Stimulated activated CD4-positive, alpha-beta T cell treated with anti-CD3 and anti-CD28 coated beads, TNF-alpha, amount 100 ng/mL, for 1 hour (primary cell): Measurements from ENCODE around the gene NTRK1.

Experiments used
- DNase-seq, 3 donors: peaks; one replicate each; pipeline ENCODE4 v3.0.0-alpha.2; 2020; ENCODE audit warnings: low read depth in 3 of 3, low spot score in 1 of 3

Gene NTRK1

GRCh38 chr1:156879876-156880275 lies 19.2 kb downstream of the NTRK1 start:
- DNase-seq = no peak

GRCh38 chr1:156880473-156880872 lies 19.8 kb downstream of the NTRK1 start:
- DNase-seq = no peak

- no peak for DNase-seq
These were observed 20.4 kb downstream of the NTRK1 start for GRCh38 chr1:156881101-156881500.

- DNase-seq = no peak
These were observed 21.0 kb downstream of the NTRK1 start for GRCh38 chr1:156881663-156882062.

- DNase-seq = no peak
These were observed 21.9 kb downstream of the NTRK1 start for GRCh38 chr1:156882543-156882942.

- no peak for DNase-seq
These were observed 23.3 kb downstream of the NTRK1 start for GRCh38 chr1:156883919-156884318.

- DNase-seq = no peak
These were observed 24.0 kb downstream of the NTRK1 start for GRCh38 chr1:156884560-156885184.

- no peak for DNase-seq
These were observed 24.6 kb downstream of the NTRK1 start for GRCh38 chr1:156885314-156885713.

- no peak for DNase-seq
These were observed 25.3 kb downstream of the NTRK1 start for GRCh38 chr1:156885880-156886355.

GRCh38 chr1:156886583-156887281 lies 26.1 kb downstream of the NTRK1 start:
- no peak for DNase-seq

GRCh38 chr1:156887317-156887716 lies 26.7 kb downstream of the NTRK1 start:
- no peak for DNase-seq

GRCh38 chr1:156887734-156888133 lies 27.1 kb downstream of the NTRK1 start:
- DNase-seq = no peak

- DNase-seq = peak in 2 of 3 donors; percentile 16 to 42
These were observed 29.3 kb downstream of the NTRK1 start for GRCh38 chr1:156889802-156890580.

GRCh38 chr1:156892190-156893047 lies 31.8 kb downstream of the NTRK1 start:
- peak; percentile 52 to 81 (median 62) for DNase-seq

GRCh38 chr1:156893048-156893953 lies 32.6 kb downstream of the NTRK1 start, which contains the start of gene PEAR1:
Gene PEAR1 (plus strand): TSS chr1:156893718. CDS start chr1:156903927, 10,209 bp downstream.
- no peak for DNase-seq

GRCh38 chr1:156894001-156894400 lies 33.3 kb downstream of the NTRK1 start:
- no peak for DNase-seq

- DNase-seq = no peak
These were observed 34.2 kb downstream of the NTRK1 start for GRCh38 chr1:156894711-156895454.

GRCh38 chr1:156895455-156895812 lies 34.8 kb downstream of the NTRK1 start:
- no peak for DNase-seq

- DNase-seq = no peak
These were observed 35.3 kb downstream of the NTRK1 start for GRCh38 chr1:156895927-156896326.
